ENCODE data around the gene RSAD2. TPM values are rescaled to one million over a fixed set of nuclear protein-coding genes. Genes with fewer than 3 reads are reported as not detected.

Gene RSAD2
- total and polyA plus RNA-seq, 2 experiments from 2014 or later, result 1.1 to 1.3 TPM

- H3K4me1 ChIP-seq (ENCODE audit: insufficient read depth), result peaks cover 15% of the 10 kb centered on the region
- TF ChIP-seq EZH2 (IDR thresholded peaks at IDR 0.05; ENCODE audit: borderline replicate concordance), result no peak
- no peak for TF ChIP-seq EZH2phosphoT487 (IDR thresholded peaks at IDR 0.05; ENCODE audit: low read depth, severe bottlenecking, unreplicated experiment)
- no peak for TF ChIP-seq CTCF (IDR thresholded peaks at IDR 0.05; ENCODE audit: poor library complexity)
- H3K4me2 ChIP-seq, result no peak overlapping the region
- H3K79me2 ChIP-seq, result peaks cover 48% of the 10 kb centered on the region
- no peak overlapping the region for H3K4me3 ChIP-seq
- WGBS (ENCODE audit: low lambda C conversion rate, missing lambda C conversion rate), result 90% methylated on average over 10 of the region's 10 CpGs
- no peaks in the 10 kb centered on the region for H3K36me3 ChIP-seq (replicated peaks; ENCODE audit: insufficient read depth, low read depth)
- H4K20me1 ChIP-seq (ENCODE audit: insufficient read depth, poor library complexity, severe bottlenecking), result no peaks in the 10 kb centered on the region
- no peak for DNase-seq (ENCODE audit: low spot score)
- H3K9me2 ChIP-seq (replicated peaks; ENCODE audit: insufficient read depth), result no peaks in the 10 kb centered on the region
- no peaks in the 10 kb centered on the region for H3K9me3 ChIP-seq (ENCODE audit: low read depth)
- no peak overlapping the region for H3K27ac ChIP-seq
- H2AFZ ChIP-seq, result no peak overlapping the region
- H3K27me3 ChIP-seq, result no peaks in the 10 kb centered on the region
These were observed 45.7 kb downstream of the RSAD2 start for GRCh38 chr2:6923319-6923718.

- H3K4me2 ChIP-seq, result no peak overlapping the region
- 96% methylated on average over 19 of the region's 19 CpGs for WGBS (ENCODE audit: low lambda C conversion rate, missing lambda C conversion rate)
- no peaks in the 10 kb centered on the region for H3K27me3 ChIP-seq
- H3K79me2 ChIP-seq, result peaks cover 49% of the 10 kb centered on the region
- no peaks in the 10 kb centered on the region for H3K9me3 ChIP-seq (ENCODE audit: low read depth)
- no peak for DNase-seq (ENCODE audit: low spot score)
- H2AFZ ChIP-seq, result no peak overlapping the region
- H3K9me2 ChIP-seq (replicated peaks; ENCODE audit: insufficient read depth), result no peaks in the 10 kb centered on the region
- H3K27ac ChIP-seq, result no peak overlapping the region
- no peak for TF ChIP-seq CTCF (IDR thresholded peaks at IDR 0.05; ENCODE audit: poor library complexity)
- TF ChIP-seq EZH2 (IDR thresholded peaks at IDR 0.05; ENCODE audit: borderline replicate concordance), result no peak
- TF ChIP-seq EZH2phosphoT487 (IDR thresholded peaks at IDR 0.05; ENCODE audit: low read depth, severe bottlenecking, unreplicated experiment), result no peak
- no peak overlapping the region for H3K4me3 ChIP-seq
- H3K4me1 ChIP-seq (ENCODE audit: insufficient read depth), result peaks cover 15% of the 10 kb centered on the region
- H4K20me1 ChIP-seq (ENCODE audit: insufficient read depth, poor library complexity, severe bottlenecking), result no peaks in the 10 kb centered on the region
- H3K36me3 ChIP-seq (replicated peaks; ENCODE audit: insufficient read depth, low read depth), result no peaks in the 10 kb centered on the region
These were observed 46.7 kb downstream of the RSAD2 start for GRCh38 chr2:6924101-6924923.

GRCh38 chr2:6924924-6925409 is 47.4 kb downstream of the RSAD2 start:
- no peak for DNase-seq (ENCODE audit: low spot score)
- 91% methylated on average over 7 of the region's 7 CpGs for WGBS (ENCODE audit: low lambda C conversion rate, missing lambda C conversion rate)
- H3K27ac ChIP-seq, result no peak overlapping the region

More at GRCh38 chr2:6924924-6925409, 47.4 kb downstream of the RSAD2 start:
- no peak overlapping the region for H2AFZ ChIP-seq
- no peak overlapping the region for H3K4me3 ChIP-seq
- peaks cover 15% of the 10 kb centered on the region for H3K4me1 ChIP-seq (ENCODE audit: insufficient read depth)
- H4K20me1 ChIP-seq (ENCODE audit: insufficient read depth, poor library complexity, severe bottlenecking), result no peaks in the 10 kb centered on the region
- no peaks in the 10 kb centered on the region for H3K36me3 ChIP-seq (replicated peaks; ENCODE audit: insufficient read depth, low read depth)
- no peaks in the 10 kb centered on the region for H3K9me3 ChIP-seq (ENCODE audit: low read depth)
- H3K9me2 ChIP-seq (replicated peaks; ENCODE audit: insufficient read depth), result no peaks in the 10 kb centered on the region
- TF ChIP-seq CTCF (IDR thresholded peaks at IDR 0.05; ENCODE audit: poor library complexity), result no peak
- TF ChIP-seq EZH2phosphoT487 (IDR thresholded peaks at IDR 0.05; ENCODE audit: low read depth, severe bottlenecking, unreplicated experiment), result no peak
- TF ChIP-seq EZH2 (IDR thresholded peaks at IDR 0.05; ENCODE audit: borderline replicate concordance), result no peak
- no peak overlapping the region for H3K4me2 ChIP-seq
- peaks cover 45% of the 10 kb centered on the region for H3K79me2 ChIP-seq
- no peaks in the 10 kb centered on the region for H3K27me3 ChIP-seq

All from hepatocyte (in vitro differentiated cells).